A673 (cell line): Measurements from ENCODE around the gene MRPL58.

Experiments
- EZH2 ChIP-seq: fragments of 200-600 bp; sonication (generic); IDR thresholded peaks from 2 replicates; pipeline ENCODE4 v1.6.1; 2017; ENCODE audit warnings: borderline replicate concordance, low read depth, mild to moderate bottlenecking, mixed read lengths, antibody characterized with exemption, low read length; ENCODE audit not compliant: poor library complexity, severe bottlenecking
- TF ChIP-seq, protein P1 (sequence below): fragments of 300-800, 200-600 bp; sonication (generic); conservative IDR thresholded peaks from 2 replicates; pipeline ENCODE4 v1.5.1; 2017; ENCODE audit warnings: low read depth, mild to moderate bottlenecking, antibody characterized with exemption, low read length, moderate library complexity, mixed read lengths

DNA sequence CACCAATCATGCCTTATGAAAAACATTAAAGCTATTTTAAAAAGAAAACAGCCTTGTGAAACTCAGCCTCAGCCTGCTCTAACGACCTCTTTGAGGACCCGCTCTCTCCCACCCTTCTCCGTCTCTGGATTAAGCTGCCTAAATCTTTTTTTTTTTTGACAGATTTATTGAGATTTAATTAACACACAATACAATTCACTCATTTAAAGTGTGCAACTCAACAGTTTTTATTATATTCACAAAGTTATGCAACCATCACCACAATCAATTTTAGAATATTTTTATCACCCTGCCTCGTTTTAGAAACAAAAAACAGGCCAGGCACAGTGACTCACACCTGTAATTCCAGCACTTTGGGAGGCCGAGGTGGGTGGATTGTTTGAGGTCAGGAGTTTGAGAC lies 16.6 kb upstream of the MRPL58 start:
- TF ChIP-seq, protein P1, sequence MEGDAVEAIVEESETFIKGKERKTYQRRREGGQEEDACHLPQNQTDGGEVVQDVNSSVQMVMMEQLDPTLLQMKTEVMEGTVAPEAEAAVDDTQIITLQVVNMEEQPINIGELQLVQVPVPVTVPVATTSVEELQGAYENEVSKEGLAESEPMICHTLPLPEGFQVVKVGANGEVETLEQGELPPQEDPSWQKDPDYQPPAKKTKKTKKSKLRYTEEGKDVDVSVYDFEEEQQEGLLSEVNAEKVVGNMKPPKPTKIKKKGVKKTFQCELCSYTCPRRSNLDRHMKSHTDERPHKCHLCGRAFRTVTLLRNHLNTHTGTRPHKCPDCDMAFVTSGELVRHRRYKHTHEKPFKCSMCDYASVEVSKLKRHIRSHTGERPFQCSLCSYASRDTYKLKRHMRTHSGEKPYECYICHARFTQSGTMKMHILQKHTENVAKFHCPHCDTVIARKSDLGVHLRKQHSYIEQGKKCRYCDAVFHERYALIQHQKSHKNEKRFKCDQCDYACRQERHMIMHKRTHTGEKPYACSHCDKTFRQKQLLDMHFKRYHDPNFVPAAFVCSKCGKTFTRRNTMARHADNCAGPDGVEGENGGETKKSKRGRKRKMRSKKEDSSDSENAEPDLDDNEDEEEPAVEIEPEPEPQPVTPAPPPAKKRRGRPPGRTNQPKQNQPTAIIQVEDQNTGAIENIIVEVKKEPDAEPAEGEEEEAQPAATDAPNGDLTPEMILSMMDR = no peak
- no peak for TF ChIP-seq EZH2
